Central memory CD4-positive, alpha-beta T cell (primary cell): Measurements from ENCODE around the gene SNRPD3.
"Not testable (repeated sequence)": the region's sequence is repeated elsewhere in the genome, so short reads cannot be mapped to it uniquely, and the experiment has no call there.

Source experiments
- DNase-seq: peaks from one replicate; pipeline ENCODE4 v3.0.0; 2022
- total RNA-seq, 3 experiments: gene quantifications; one replicate each; lab custom pipeline; 2026; lab: John Stamatoyannopoulos, UW

Gene SNRPD3
- 29.9 to 102 (median 75.5) reads per million in 3 experiments for total RNA-seq

DNA sequence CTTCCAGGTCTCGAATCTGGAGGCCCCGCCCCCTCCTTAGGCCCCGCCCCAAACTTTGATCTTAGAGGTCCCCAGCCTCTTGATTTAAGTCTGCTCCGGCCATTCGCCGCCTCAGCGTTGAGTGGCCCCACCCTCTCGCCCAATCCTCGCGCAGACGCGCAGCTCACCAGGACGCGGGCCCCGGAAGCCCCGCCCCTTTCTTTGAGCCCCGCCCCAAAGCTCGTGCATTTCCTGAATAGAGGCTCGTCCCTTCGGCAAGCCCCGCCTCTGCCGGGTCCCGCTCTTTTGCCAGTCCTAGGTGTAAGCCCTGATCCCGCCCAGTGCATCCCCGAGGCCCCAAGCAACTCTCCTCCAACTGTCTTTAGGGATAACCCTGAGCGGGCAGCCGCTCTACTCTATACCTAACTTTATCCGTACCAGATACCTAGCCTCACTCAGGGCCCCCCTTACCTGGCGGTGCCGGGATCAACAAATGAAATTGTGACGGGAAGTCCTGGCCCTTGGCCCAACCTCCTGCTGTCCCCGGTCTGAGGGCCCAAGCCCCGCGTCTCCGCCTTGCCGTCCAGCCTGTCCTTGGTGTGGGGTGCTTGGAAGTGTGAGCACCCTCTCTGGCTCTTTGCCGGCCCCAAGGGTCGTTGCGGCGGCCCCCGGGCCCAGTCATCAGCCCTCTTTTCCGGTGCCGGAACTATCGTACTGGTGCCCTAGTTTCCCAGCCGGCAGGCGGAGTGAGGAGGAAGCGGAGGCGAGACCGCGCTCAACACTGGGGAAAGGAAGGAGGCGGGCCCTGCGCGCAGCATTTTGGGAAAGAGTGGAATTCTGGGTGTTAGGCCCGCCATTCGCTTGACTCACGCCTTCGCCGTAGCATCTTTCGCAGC is at the start of gene SNRPD3:
Gene SNRPD3, plus strand, starts transcription at position 835 of the 875 bp plus-strand sequence. CDS start 1,676 bp downstream, outside the sequence.
- DNase-seq: peak; percentile 96

DNA sequence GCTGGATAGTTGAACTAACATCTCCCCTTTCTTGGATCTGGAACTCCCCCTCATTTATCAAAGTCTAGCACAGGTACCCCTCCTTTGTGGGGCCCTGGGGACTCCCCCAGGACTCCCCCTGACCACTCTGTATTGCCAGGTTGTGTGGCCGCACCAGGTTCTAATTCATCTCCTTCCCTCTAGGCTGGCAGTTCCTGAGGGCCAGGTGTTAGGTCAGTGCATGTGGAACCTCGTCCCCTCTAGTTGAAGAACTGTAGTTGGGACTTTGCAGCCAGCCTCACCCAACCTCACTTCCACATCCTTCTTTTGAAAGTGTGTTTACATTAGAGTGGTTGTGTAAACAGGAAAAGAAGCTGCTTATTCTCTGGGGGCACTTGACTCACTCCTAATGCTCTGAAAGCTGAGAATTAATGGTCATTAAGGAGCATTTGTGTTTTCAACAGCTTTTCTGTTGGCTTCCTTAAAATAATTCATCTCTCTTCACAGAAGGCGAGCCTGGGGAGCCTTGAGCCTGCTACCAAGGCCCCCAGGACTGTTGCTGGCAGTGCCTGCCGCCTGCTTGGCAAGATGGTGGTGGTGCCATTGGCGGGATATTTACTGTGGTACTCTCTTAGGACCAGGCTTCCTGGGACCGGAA is 48.9 kb upstream of the SNRPD3 start:
- DNase-seq: no peak

DNA sequence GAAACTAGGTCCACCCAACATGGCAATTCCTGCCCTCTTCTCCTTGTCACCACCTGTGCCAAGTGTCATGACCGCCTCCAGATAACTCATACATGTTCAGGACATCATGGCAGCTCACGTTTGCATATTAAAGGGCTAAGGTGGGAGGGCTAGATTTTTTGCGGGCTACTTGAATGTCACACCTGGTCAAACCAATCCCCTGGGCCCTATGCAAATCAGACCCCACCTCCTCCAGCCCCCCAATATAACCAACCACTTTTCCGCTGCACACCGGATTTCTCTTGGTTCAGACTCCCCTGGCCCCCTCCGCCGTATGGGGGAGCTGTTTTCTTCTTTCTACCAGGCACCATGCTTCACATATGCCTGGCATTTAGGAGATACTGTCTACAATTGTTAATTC is 48.1 kb upstream of the SNRPD3 start:
- DNase-seq: no peak

DNA sequence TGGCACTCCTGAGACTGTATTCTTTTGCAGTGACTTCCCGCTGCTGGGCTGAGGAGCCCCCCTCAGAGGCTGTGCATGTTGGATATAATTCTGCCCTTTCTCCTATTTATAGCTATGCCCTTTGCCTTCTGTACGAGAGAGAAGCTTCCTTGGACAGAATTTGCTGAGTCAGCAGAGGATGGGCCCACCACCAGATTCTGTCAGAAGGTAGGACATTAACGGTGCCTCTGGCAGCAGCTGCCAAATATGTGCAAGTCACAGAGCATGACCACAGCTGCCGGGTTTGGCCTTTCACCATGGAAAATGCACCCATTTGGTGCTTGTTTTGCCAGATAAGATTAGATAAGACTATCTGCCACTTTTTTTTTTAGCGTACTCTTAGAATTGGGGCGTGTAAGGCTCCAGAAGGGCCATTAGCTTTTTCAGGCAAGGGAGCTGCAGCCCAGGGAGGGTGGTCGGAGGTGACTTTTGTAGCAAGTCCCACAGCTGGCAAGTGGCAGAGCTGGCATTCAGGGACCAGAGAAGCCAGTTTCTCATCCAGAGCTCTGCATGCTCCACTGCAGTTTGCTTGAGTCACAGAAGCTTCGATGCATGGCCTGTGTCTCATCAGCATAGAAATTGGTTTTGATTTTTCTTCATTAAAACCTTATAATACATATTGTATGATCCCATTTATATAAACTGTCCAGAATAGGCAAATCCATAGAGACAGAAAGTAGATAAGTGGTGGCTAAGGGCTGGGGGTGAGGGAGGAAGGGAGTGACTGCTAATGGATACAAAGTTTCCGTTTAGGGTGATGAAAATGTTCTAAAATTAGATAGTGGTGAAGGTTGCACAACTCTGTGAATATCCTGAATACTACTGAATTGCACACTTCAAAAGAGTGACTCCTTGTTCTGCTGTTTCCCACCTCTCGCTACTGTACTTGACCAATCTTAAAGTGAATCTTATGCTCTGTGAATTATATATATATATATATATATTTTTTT is 44.9 kb upstream of the SNRPD3 start:
- no peak for DNase-seq

DNA sequence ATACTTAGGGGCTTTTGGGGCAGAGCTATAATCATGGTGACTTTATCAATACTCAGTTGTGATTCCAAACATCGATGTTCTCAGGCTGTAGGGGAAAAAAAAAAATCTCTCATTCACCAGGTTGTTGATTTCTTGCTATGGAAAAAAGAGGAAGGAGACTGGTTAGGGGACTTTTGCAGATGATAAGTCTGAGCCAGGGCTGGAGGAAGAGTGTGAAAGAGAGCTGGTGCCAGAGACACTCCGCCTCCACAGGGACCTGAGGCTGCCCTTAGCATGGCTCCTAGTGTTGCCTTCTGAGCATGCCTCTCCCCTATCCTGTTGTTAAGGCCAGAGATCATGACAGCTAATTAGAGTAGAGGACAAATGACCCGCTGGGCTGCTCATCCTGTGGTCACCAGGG is 43.8 kb upstream of the SNRPD3 start:
- DNase-seq: no peak

DNA sequence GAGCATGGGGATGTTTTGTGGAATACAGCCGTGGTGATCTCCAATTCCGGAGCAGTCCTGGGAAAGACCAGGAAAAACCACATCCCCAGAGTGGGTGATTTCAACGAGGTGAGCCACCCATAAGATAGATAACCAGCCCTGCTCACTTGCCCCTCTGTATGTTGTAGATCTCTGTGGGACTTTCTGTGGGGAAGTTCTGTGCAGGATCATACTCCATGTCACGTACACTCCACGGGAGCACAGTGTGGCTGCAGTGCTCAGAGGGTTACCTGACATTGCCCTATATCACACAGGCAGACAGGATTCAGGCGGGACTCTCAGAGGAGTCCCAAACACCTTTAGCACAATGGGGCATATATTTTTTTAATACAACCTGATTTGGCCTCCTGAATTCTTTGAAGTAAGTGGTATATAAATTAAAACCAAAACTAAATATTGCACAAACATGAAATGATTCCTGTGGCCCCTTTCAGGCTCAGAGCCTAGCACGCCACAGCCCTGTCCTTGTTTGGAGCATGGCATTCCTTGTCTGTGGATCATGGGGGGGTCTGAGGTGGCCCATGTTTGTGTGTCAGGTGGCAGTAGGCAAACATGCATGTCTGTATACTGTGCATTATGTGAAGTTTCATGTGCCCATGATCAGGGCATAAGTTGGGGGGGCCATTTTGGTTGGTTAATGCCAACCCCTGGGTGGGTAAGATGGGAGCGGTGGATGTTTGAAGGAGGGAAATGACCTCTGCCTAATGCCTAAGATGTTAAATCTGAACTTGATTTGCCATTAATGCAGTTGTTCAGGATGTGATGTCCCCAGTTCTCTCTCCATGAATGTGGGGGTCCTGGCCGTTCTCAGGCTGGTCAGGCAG is 42.2 kb upstream of the SNRPD3 start:
- DNase-seq: no peak

DNA sequence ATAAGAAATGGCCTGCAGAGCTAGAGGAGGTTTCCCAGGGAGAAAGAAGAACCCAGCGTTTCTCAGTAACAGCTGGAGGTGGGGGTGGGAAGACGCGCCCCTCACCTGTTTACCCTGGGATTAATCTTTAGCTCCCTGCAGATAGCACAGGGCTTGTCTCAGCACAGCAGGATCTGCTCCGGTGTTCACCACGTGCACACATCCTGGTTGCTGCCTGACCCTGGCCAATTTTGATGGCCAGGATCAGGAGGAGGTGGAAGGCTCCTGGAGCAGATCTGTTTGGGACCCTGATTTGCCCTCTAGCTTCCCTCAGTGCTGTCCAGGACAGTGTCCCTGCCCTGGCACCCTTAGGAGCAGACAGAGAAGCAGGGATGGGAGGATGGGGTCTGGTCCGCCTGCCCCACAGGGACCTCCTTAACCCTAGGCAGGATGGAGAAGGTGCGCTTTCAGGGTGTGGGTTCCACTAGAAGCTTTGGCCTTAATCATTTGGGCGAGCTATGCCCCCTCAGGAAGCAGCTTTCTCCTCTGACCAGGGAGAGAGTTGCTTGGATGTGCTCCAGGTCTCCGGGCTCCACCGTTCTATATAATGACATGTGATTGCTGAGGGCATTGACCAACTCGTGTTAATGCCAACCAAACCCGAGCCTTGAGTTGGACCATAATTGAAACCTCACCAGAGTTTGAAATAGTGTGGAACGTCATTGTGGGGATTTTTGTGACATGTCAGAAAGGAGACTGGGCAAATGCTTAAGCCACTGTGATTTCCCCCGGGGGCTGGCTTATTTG is 41.4 kb upstream of the SNRPD3 start:
- DNase-seq: no peak

DNA sequence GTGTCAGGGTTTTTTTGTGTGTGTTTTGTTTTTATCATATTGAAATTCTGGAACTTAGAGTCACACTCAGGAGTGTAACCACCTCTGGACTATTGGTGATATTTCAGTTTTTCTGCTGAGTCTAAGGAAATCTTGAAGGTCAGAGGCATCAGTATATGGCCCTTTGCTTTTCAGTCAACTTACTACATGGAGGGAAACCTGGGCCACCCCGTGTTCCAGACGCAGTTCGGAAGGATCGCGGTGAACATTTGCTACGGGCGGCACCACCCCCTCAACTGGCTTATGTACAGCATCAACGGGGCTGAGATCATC is 40.8 kb upstream of the SNRPD3 start:
- DNase-seq: no peak

DNA sequence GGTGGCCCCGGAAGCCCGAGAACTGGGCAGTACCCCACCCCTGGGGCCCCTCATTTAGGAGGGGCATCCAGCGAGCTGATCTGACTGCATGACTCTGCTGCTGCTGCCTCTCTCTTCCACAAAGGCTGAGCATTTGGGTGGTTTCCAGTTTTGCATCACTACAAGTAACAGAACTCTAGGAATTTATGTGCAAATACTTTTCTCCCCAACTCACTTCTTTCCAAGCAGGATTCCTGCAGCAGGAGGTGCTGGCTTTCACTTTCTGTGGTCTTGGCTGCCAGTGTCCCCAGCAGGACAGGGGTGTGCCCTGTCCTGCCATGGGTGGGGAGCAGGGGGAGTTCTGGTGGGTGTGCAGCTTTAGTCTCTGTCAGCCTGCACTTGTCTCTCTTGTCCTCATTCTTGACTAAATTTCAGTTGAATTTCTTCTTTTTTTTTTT is 39.5 kb upstream of the SNRPD3 start:
- no peak for DNase-seq

DNA sequence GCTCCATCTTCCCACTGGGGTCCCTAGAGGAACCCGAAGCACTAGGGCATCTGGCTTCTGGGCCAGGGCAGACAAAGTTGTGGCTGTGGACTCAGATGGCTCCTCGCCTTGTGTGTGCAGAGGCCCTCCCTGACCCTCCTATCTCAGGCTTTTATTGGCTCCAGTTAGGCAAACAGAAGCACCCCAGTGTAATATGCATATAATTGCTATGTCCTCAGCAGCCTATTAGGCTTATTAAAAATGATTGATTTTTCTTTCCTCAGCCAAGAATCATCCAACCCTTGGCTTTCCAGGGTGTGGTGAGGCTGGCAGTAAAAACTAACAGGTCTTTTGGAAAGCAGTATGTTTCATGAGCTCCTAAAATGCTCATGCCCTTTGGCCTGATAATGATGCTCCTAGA is 38.4 kb upstream of the SNRPD3 start:
- DNase-seq: no peak

DNA sequence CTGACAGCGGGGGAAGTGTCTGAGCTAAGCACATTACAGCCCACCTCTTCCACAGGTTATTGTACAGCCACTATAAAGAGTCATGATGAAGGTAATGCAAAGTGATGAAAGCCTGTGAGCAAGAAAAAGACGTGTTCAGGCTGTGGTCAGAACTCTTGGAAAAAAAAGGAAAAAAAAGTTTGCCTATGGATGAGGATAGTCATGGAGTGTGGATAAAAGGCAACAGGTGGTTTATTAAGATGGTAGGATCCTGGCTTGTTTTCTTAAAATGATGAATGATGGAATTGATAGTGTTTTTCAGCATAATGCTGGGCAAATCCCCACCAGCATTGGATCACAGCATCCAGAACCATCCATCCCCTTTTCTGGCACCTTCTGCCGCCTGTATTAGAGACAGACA is 37.6 kb upstream of the SNRPD3 start:
- DNase-seq: no peak

DNA sequence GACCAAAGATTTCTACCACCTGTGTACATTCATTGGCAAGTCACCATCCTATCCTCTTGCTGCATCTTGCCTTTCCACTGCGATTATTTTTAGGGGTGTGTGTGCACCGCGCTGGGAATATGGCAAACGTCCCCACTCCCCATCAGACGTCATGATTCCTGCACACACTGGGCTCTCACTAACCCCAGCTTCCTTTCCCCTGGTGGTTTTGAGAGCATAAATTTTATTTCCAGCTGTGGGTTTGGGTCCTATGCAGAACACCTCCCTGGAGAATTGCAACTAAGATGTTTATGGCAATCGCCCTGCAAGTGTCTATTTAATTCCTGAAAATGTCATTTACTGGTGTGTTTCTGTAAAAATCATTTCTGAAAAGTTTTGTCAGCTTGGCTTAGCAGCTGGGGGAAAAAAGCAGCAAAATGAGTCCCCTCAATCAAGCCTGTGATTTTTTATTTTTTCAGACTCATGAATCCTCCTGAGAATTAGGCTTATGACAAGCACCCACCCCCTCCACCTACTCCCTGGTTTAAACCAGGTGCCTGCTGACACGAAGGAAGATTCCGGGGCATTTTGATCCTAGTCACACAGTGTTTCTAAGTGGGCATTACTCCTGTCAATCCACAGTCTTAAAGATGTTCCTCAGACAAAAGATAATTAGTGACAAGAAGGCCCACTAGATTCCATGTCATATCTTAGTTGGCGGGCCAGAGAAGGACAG is 36.9 kb upstream of the SNRPD3 start:
- no peak for DNase-seq

DNA sequence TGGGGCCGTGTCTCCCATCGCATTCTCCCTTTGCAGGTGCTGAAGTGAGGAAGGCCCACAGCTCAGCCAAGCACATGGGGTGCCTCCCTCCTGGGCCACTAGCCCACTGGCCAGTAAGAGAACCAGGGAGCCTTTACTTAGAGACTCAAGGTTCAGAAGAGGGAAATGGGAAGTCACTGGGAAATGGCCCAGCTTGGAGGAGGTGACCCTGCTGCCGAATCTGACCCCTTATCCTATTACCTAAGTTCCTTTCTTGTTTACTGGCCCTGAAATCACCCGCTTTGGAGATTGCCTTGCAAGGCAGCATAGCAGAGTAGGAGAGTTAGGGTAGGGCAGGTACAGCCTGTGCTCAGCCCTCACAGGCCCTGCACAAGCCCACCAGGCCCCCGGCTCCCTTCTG is 36.3 kb upstream of the SNRPD3 start:
- no peak for DNase-seq

DNA sequence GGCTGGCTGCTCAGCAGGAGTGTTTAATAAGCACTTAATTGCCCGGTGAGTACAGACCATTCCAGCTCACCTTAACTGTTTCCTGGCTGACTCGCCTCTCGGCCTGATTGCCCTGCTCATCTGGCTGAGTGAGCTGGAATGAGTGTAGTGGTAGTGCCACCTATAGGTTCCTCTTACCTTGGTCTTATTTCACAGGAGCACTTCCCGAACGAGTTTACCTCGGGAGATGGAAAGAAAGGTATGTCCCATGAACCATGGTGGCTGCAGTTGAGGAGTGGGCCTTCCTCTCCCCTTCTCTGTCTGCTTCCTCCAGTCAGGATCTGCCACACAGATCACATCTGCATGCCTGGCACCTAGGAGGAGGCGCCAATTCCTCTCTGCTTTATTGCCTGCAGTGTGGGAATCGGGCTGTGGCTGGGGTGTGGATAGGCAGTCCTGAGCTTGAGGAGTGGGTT is 34.0 kb upstream of the SNRPD3 start:
- peak; percentile 8 for DNase-seq

DNA sequence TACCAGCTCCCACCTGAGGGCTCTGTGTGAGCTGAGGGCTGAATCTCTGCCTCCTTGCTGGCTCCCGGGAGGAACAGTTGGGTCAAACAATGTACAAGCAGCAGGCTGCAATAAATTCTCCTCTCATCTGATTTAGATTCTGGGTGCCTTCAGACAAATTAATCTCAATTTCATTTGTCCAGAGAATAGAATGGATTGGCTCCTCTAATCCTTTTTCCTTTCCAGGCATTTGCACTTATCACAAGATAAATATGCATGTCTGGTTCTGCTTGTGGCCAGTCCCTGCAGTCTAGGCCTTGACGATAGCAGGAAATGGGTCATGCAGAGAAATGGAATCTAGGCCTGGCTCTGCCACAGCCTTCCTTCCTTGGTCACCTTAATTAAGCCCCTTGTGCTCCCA is 31.9 kb upstream of the SNRPD3 start:
- DNase-seq: no peak

DNA sequence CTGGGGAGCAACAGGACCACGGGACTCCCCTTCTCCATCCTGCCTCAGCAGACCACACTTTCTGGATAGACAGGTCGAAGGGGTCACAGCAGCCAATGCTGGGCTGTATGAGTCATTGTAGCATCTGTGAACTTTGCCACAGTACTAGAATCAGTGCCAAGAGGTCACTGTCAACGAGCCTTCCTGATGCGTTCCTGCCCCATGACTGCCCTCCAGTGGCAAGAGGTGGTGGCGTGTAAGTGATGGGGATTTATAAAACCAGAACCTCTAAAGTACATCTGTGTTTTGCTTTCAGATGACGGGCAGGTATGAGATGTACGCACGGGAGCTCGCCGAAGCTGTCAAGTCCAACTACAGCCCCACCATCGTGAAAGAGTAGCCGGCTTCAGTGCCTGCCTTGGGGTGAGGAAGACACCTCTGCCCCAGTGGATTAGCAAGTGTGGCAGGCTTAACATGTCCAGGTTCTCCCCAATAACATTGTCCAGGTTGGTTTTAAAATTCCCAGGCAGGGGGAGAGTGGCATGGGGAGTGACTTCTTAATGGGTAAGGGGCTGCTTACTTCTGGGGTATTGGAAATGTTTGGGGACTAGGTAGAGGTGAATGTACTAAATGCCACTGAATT is 30.3 kb upstream of the SNRPD3 start:
- DNase-seq: peak; percentile 60

DNA sequence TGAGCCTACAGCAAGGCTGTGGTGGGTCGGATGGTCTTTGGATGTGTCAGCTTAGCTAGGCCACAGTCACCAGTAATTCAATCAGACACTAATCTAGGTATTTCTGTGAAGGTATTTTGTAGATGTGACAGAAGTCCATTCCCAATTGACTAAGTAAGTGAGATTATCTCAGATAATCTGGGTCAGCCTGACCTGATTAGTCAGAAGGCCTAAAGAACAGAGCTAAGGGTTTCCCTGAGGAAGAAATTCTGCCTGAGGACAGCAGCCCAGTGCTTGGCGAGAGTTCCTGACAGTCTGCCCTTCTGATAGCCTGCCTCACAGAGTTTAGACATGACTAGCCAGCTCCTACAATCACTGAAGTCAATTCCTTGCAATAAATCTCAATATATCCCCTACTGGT is 29.6 kb upstream of the SNRPD3 start:
- DNase-seq: no peak

DNA sequence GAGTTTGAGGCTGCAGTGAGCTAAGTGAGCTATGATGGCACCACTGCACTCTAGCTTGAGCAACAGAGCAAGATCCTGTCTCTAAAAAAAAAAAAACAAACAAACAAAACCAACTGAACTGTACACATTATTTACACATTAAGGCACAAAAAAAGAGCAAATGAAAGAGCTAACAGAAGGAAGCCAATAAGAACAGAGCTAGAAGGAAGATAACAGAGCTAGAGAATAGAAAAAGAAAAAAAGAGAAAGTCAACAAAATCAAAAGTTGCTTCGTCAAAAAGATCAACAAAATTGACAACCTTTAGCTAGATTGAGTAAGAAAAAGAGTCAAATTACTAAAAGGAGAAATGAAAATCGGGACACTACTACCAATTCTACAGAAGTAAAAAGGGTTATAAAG is 25.9 kb upstream of the SNRPD3 start:
- no peak for DNase-seq

DNA sequence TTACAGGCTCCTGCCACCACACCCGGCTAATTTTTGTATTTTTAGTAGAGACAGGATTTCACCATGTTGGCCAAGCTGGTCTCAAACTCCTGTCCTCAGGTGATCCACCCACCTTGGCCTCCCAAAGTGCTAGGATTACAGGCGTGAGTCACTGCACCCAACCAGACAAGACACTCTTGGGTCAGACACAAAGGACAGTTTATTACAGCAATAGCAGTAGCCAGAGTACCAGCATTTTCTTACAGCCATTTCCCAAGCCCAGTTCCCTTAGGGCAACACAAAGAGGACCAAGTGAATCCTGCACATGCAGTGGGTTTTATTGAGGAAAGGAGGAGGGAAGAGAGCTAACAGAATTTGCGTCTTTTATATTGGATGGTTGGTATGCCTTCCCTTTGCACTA is 24.8 kb upstream of the SNRPD3 start:
- not testable (repeated sequence) for DNase-seq

DNA sequence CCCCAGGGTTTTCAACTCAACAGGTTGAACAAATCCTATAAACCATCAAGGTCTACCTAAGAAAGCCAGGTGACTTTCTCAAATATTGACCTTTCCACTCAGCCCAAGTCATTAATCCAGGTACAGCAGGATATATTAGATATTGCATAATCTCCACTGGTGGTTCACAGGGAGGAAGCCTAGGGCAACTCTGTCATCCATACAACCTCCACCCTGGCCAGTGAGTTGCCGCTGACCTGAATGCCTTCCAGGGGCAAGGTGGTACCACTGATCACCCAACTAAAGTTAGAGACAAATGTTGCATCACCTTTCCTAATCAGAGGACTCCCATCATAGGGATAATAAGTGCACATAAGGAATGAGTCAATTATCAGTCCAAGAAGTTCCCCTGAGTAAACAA is 23.7 kb upstream of the SNRPD3 start:
- DNase-seq: no peak
